DMS 273 (cell line): ENCODE data around the gene IL36A.

Experiments
- DNase-seq: peaks from one replicate; lab custom pipeline; 2025; ENCODE audit not compliant: unreplicated experiment; lab: John Stamatoyannopoulos, UW

The IL36A gene

GRCh38 chr2:113005030-113005509 is at the start of gene IL36A:
IL36A (plus strand) TSS chr2:113005459; CDS start chr2:113005872, 413 bp downstream.
- no peak for DNase-seq

GRCh38 chr2:112957511-112957910 is 47.7 kb upstream of the IL36A start:
- DNase-seq, result no peak

GRCh38 chr2:112958428-112959108 is 46.7 kb upstream of the IL36A start:
- peak; percentile 80 for DNase-seq

GRCh38 chr2:112959109-112959812 is 46.0 kb upstream of the IL36A start:
- DNase-seq, result peak; percentile 81

- DNase-seq, result peak; percentile 17
Measured at GRCh38 chr2:112960230-112960825, 44.9 kb upstream of the IL36A start.

- DNase-seq, result no peak
Measured at GRCh38 chr2:112962308-112963175, 42.7 kb upstream of the IL36A start.

- no peak for DNase-seq
Measured at GRCh38 chr2:112967023-112967422, 38.2 kb upstream of the IL36A start.

GRCh38 chr2:112972423-112973086 is 32.7 kb upstream of the IL36A start:
- peak; percentile 37 for DNase-seq

GRCh38 chr2:112973156-112973555 is 32.1 kb upstream of the IL36A start:
- DNase-seq, result no peak

- no peak for DNase-seq
Measured at GRCh38 chr2:112977559-112978056, 27.7 kb upstream of the IL36A start, which contains the start of gene IL36G. IL36G (plus strand) TSS chr2:112978006; CDS start chr2:112978639, 633 bp downstream.

GRCh38 chr2:112979731-112980130 is 25.5 kb upstream of the IL36A start:
- no peak for DNase-seq

GRCh38 chr2:112980537-112980936 is 24.7 kb upstream of the IL36A start:
- no peak for DNase-seq

GRCh38 chr2:112985090-112985489 is 20.2 kb upstream of the IL36A start:
- no peak for DNase-seq

GRCh38 chr2:112989611-112990010 is 15.6 kb upstream of the IL36A start:
- DNase-seq, result no peak

GRCh38 chr2:112993831-112994230 is 11.4 kb upstream of the IL36A start:
- DNase-seq, result no peak

- DNase-seq, result no peak
Measured at GRCh38 chr2:112994648-112995047, 10.6 kb upstream of the IL36A start.

GRCh38 chr2:112995346-112995920 is 9.8 kb upstream of the IL36A start:
- DNase-seq, result no peak

- DNase-seq, result no peak
Measured at GRCh38 chr2:112996635-112997034, 8.6 kb upstream of the IL36A start.

- DNase-seq, result no peak
Measured at GRCh38 chr2:112997151-112997550, 8.1 kb upstream of the IL36A start.

- no peak for DNase-seq
Measured at GRCh38 chr2:113000436-113000835, 4.8 kb upstream of the IL36A start.
